Kidney (tissue), 14 donors: Measurements from ENCODE around the gene SYNDIG1. TPM values are rescaled to one million over a fixed set of nuclear protein-coding genes. Genes with fewer than 3 reads are reported as not detected.

ENCODE experiments used
- DNase-seq, 5 donors: peaks; one replicate each; pipeline ENCODE4 v3.0.0-alpha.2; 2013 to 2020
- FAIRE-seq: peaks from 2 replicates; lab custom pipeline; 2012; peaks lifted over from hg19 to GRCh38; lab: Jason Lieb, UNC
- H3K27ac ChIP-seq, 2 donors: one replicate each; pipeline ENCODE4 v1.7.0; 2013; ENCODE audit warnings: low read depth in 2 of 2, low read length in 2 of 2, inconsistent platforms in 1 of 2
- H3K27me3 ChIP-seq: one replicate; pipeline ENCODE4 v1.7.1; 2013; ENCODE audit warnings: low read length, inconsistent platforms; ENCODE audit not compliant: control insufficient read depth, insufficient read depth
- H3K36me3 ChIP-seq, 3 donors: one replicate each; pipeline versions ENCODE4 v1.7.0 to v1.7.1; 2013; ENCODE audit warnings: low read length in 3 of 3, control low read depth in 1 of 3, inconsistent platforms in 1 of 3; ENCODE audit not compliant: insufficient read depth in 3 of 3, control insufficient read depth in 2 of 3
- H3K4me1 ChIP-seq, 3 donors: one replicate each; pipeline versions ENCODE4 v1.7.0 to v1.7.1; 2013; ENCODE audit warnings: low read length in 3 of 3, inconsistent platforms in 1 of 3, low read depth in 1 of 3; ENCODE audit not compliant: control insufficient read depth in 2 of 3, insufficient read depth in 2 of 3
- H3K4me3 ChIP-seq, 3 donors: one replicate each; pipeline versions ENCODE4 v1.7.0 to v1.8.1; 2013; ENCODE audit warnings: low read length in 3 of 3, control low read depth in 1 of 3, inconsistent platforms in 1 of 3
- H3K9ac ChIP-seq, 3 donors: one replicate each; pipeline versions ENCODE4 v1.7.0 to v1.7.1; 2013; ENCODE audit warnings: low read length in 3 of 3, control low read depth in 1 of 3, inconsistent platforms in 1 of 3
- H3K9me3 ChIP-seq, 3 donors: one replicate each; pipeline versions ENCODE4 v1.7.0 to v1.7.1; 2013; ENCODE audit warnings: low read length in 3 of 3, control low read depth in 1 of 3, inconsistent platforms in 1 of 3; ENCODE audit not compliant: control insufficient read depth in 2 of 3, insufficient read depth in 1 of 3
- intact Hi-C: fragments of 100-400 bp; cut with DNase I; formaldehyde crosslinking; loops from one replicate; pipeline ENCODE4 v1.11.1; 2022
- polyA plus RNA-seq: library from polyadenylated mRNA; stranded (reverse); fragments of 350-450 nt; fragmentation: Illumina TruSeq; extraction: RNeasy Lipid Tissue Mini Kit (QIAGEN cat#74804); gene quantifications from one replicate; pipeline ENCODE4 v1.2.3, GENCODE V29; 2014; ENCODE audit warnings: low read depth, low replicate concordance; ENCODE audit not compliant: insufficient read depth
- total RNA-seq: library from RNA; stranded (reverse); fragmentation: NEBNext Ultra II Directional; extraction: Animal tissue kit (Norgen Biotek cat#: 25700); gene quantifications from one replicate; pipeline ENCODE4 v1.2.1, GENCODE V29; 2021
- TF ChIP-seq, protein P1 (sequence below): IDR thresholded peaks from 3 replicates; pipeline ENCODE4 v1.5.1; 2012; ENCODE audit warnings: mild to moderate bottlenecking, moderate library complexity, borderline replicate concordance; ENCODE audit not compliant: insufficient read depth; ENCODE audit errors: extremely low read depth
- donor health status: control.
- donor health status: control.
- donor health status: control.
- donor health status: control.
- donor health status: control.
- donor health status: DM: yes; HTN: yes; CAD: no.
- donor health status: Normal renal cell carcinoma (clear cell type).

SYNDIG1 gene
- total and polyA plus RNA-seq, 2 donors from 2014 or later = 5.4 to 8.2 TPM

DNA sequence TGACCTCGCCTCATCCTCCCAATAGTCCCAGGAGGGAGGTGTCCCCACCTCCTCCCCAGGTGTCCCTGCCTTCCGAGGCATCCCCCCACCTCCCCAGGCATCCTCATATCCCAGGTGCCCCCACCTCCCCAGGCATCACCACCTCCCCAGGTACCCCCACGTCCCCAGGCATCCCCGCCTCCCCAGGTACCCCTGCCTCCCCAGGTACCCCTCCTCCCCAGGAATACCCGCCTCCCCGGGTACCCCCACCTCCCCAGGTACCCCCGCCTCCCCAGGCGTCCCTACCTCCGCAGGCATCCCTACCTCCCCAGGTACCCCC, 198.9 kb downstream of the SYNDIG1 start:
- intact Hi-C loops = no loop called here
- Histone ChIP-seq H3K36me3 (no peaks in the 10 kb centered on the region), H3K4me3 (no peak overlapping the region), H3K9ac (no peak overlapping the region), H3K27me3 (no peaks in the 10 kb centered on the region), H3K27ac (no peak overlapping the region), H3K4me1 (no peaks in the 10 kb centered on the region), H3K9me3 (no peaks in the 10 kb centered on the region)
- DNase-seq = peak in 1 of 5 donors; percentile 59
- no peak for FAIRE-seq
- TF ChIP-seq, protein P1, sequence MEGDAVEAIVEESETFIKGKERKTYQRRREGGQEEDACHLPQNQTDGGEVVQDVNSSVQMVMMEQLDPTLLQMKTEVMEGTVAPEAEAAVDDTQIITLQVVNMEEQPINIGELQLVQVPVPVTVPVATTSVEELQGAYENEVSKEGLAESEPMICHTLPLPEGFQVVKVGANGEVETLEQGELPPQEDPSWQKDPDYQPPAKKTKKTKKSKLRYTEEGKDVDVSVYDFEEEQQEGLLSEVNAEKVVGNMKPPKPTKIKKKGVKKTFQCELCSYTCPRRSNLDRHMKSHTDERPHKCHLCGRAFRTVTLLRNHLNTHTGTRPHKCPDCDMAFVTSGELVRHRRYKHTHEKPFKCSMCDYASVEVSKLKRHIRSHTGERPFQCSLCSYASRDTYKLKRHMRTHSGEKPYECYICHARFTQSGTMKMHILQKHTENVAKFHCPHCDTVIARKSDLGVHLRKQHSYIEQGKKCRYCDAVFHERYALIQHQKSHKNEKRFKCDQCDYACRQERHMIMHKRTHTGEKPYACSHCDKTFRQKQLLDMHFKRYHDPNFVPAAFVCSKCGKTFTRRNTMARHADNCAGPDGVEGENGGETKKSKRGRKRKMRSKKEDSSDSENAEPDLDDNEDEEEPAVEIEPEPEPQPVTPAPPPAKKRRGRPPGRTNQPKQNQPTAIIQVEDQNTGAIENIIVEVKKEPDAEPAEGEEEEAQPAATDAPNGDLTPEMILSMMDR = no peak

DNA sequence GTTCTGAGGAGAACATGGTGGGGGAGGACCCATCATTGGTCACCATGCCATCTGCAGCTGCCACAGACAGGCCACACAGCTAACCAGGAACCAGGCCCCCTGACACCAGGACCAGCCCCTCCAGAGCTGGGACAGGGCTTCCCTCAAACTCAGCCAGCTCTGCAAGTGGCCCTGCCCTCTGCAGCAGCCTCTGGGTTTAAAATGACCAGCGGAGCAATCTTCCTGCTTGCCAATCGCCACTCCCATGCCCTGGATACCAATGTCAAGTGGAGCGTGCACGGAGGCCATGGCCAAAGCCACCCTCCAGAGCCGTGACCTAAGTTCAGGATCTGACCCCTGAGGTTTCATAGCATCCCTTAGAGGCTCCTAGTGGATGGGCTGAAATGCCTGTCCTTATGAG, 199.4 kb downstream of the SYNDIG1 start:
- H3K27me3 ChIP-seq = no peaks in the 10 kb centered on the region
- H3K9ac ChIP-seq = no peak overlapping the region
- no peak overlapping the region for H3K4me3 ChIP-seq
- no peaks in the 10 kb centered on the region for H3K9me3 ChIP-seq
- DNase-seq = peak in 1 of 5 donors; percentile 23
- TF ChIP-seq, protein P1 = no peak
- H3K36me3 ChIP-seq = no peaks in the 10 kb centered on the region
- H3K27ac ChIP-seq = no peak overlapping the region
- H3K4me1 ChIP-seq = no peaks in the 10 kb centered on the region
- FAIRE-seq = no peak
- intact Hi-C loops = no loop called here

DNA sequence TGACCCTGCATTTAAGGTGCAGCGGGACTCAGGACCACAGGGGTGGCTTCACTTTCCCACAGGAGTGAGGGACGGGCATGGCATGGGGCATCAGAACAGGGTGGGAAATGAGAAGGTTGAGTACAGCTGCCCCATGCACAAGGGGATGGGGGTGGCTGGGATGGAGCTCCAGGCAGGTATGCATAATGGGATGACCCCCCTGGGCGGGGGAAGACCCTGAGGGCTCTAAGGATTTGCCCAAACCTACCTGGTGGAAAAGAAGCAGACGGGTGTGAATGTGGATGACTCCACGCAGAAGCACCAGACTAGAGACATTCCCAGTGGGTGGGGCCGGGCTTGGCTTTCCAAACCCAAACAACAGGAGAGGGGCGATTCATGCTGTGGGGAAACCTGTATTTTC, 200.3 kb downstream of the SYNDIG1 start:
- DNase-seq (peak in 1 of 5 donors; percentile 29), FAIRE-seq (no peak)
- Histone ChIP-seq H3K27ac (no peak overlapping the region), H3K4me3 (no peak overlapping the region), H3K27me3 (no peaks in the 10 kb centered on the region), H3K9me3 (no peaks in the 10 kb centered on the region), H3K9ac (no peak overlapping the region), H3K36me3 (no peaks in the 10 kb centered on the region), H3K4me1 (no peaks in the 10 kb centered on the region)
- TF ChIP-seq, protein P1 = no peak
- intact Hi-C loops = no loop called here

DNA sequence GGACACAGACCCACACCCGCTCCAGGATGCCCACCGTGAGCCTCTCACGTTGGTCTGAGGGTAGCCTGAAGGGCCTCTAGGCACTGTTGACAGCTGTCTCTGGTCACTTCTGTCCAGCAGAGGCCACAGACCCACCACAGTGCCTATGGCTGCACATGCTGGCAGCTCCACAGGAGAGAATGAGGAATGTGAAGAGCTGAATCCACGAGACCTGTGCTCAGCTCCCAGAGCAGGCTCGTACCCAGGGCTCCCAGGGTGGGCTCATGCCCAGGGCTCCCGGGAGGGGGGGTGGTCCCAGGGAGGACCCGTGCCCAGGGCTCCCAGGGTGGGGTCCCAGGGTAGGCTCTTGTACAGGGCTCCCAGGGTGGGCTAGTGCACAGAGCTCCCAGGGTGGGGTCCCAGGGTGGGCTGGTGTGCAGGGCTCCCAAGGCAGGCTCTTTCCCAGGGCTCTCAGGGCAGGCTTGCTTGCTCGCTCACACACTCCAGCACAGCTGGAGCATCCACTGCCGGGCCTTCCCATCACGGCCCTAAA, 201.0 kb downstream of the SYNDIG1 start:
- H3K9me3 ChIP-seq = no peaks in the 10 kb centered on the region
- TF ChIP-seq, protein P1 = no peak
- no peaks in the 10 kb centered on the region for H3K4me1 ChIP-seq
- H3K36me3 ChIP-seq = no peaks in the 10 kb centered on the region
- no peak overlapping the region for H3K9ac ChIP-seq
- no peak overlapping the region for H3K4me3 ChIP-seq
- no peaks in the 10 kb centered on the region for H3K27me3 ChIP-seq
- DNase-seq = peak in 1 of 5 donors; percentile 55
- intact Hi-C loops = no loop called here
- no peak for FAIRE-seq
- H3K27ac ChIP-seq = no peak overlapping the region
